Measurements from ENCODE around the gene SMIM13. TPM values are rescaled to one million over a fixed set of nuclear protein-coding genes. Genes with fewer than 3 reads are reported as not detected.

SMIM13 gene
- total and polyA plus RNA-seq, 12 donors = 1.9 to 11.5 (median 6.7) TPM

DNA sequence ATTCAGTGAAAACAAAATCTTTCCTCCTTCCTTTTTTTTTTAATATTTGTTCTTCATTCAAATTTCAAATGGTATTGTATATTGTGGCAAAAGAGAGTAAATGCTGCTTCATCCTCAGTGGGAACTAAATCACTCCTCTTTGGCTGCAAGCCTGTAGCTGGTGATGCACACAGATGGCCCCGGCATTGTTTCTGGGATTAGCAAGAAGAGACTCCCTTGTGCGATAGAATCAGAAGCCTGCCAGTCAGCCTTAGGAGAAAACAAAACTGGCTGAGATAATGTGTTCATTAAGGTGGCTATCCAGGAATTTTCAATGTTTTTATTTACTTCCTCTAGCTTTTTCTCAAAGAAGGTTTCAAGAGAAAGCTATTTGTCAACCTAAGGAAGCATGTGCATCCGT lies 28.8 kb upstream of the SMIM13 start:
- 68 to 73% (median 70%) methylated on average over 3 of the region's 3 CpGs for WGBS, 4 donors
- intact Hi-C loops (cut with DNase I) = loop anchor here (5.0 kb wide), 3 partner anchors 108 to 583 kb away; no protein-coding TSS in a partner anchor
- Histone ChIP-seq H3K4me3 (no peak overlapping the region), H3K36me3 (replicated peaks in 1 of 2) (no peaks in the 10 kb centered on the region), H3K4me1 (replicated peaks in 1 of 2) (no peaks in the 10 kb centered on the region), H3K27ac (no peak overlapping the region), H3K9me3 (replicated peaks in 1 of 3) (no peaks in the 10 kb centered on the region), H3K27me3 (no peaks in the 10 kb centered on the region)
- TF ChIP-seq, protein P1, sequence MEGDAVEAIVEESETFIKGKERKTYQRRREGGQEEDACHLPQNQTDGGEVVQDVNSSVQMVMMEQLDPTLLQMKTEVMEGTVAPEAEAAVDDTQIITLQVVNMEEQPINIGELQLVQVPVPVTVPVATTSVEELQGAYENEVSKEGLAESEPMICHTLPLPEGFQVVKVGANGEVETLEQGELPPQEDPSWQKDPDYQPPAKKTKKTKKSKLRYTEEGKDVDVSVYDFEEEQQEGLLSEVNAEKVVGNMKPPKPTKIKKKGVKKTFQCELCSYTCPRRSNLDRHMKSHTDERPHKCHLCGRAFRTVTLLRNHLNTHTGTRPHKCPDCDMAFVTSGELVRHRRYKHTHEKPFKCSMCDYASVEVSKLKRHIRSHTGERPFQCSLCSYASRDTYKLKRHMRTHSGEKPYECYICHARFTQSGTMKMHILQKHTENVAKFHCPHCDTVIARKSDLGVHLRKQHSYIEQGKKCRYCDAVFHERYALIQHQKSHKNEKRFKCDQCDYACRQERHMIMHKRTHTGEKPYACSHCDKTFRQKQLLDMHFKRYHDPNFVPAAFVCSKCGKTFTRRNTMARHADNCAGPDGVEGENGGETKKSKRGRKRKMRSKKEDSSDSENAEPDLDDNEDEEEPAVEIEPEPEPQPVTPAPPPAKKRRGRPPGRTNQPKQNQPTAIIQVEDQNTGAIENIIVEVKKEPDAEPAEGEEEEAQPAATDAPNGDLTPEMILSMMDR (IDR thresholded peaks at IDR 0.05) = no peak
- TF ChIP-seq POLR2A (IDR thresholded peaks at IDR 0.05) = no peak
- no peak for DNase-seq

DNA sequence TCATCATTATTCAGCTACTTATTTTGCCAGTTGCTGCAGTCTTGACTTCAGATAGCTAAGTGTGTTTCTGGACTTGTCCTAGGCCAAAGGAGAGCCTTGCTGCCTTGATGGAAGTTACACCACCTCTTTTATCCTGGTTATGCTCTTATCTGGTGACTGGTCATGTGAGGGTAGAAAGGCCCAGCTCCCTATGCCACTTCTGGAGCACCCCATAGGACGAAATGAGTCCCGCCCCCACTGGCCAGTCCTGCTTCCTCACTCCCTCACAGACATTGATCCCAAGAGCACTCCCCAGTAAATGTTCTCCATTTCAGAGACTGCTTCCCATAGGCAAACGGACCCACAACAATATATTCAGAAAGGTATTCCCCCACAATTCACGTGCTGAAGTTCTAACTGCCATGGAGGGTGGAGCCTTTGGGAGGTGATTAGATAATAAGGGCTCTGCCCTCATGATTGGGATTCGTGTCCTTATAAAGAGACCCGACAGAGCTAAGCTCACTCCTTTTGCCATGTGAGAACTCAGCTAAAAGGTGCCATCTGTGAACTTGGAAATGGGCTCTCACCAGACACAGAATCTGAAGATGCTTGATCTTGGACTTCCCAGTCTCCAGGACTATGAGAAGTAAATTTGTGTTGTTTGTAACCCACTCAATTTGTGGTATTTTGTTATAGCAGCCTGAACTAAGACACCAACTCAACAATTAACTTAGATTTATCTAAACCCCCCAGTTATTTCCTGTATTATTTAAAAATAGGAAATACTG lies 28.0 kb upstream of the SMIM13 start:
- H3K27me3 ChIP-seq = no peaks in the 10 kb centered on the region
- TF ChIP-seq POLR2A (IDR thresholded peaks at IDR 0.05) = no peak
- TF ChIP-seq, protein P1 (IDR thresholded peaks at IDR 0.05) = no peak
- H3K4me1 ChIP-seq (replicated peaks in 1 of 2) = no peaks in the 10 kb centered on the region
- 84 to 89% (median 87%) methylated on average over 6 of the region's 6 CpGs for WGBS, 4 donors
- H3K27ac ChIP-seq = no peak overlapping the region
- DNase-seq = no peak
- intact Hi-C loops (cut with DNase I) = loop anchor here (5.0 kb wide), 3 partner anchors 108 to 583 kb away; no protein-coding TSS in a partner anchor
- H3K9me3 ChIP-seq (replicated peaks in 1 of 3) = no peaks in the 10 kb centered on the region
- H3K4me3 ChIP-seq = no peak overlapping the region
- H3K36me3 ChIP-seq (replicated peaks in 1 of 2) = no peaks in the 10 kb centered on the region

DNA sequence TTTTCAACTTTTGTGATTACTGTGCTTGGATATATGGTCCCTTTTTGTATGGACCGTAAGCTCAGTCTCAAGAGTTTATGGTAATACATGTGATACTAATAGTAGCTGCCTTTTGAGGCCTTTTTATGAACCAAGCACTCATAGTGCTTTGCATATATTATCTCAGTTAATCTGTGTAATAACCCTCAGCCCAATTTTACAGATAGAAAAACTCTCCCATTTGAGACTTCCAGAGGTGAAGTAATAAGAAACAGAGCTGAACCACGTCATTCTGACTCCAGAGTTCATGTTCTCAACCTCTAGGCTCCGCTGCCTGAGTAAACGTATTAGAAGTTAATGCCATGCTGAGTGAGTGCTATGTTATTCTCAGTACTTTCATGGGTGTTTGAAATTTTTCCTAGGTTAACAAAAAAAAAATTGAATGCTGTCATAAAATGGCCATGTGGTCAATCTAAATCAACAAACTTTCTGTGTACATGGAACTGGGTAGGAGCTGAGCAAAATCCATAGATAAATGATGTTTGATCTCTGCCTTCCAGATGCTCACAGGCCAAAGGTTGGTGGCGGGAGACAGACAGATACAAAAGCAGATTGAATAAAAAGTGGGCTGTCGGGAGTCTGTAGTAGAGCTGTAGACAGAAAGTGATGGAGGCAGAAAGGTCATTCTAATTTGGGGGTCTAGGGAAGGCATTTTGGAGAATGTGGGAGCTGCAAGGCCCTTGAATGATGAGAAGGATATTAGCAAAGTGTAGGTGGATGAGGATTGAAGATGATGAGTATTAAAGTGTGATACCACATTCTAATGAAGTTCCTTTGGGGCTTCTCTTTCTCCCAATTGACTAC lies 26.9 kb upstream of the SMIM13 start:
- 88 to 92% (median 90%) methylated on average over 6 of the region's 6 CpGs for WGBS, 4 donors
- H3K9me3 ChIP-seq (replicated peaks in 1 of 3) = no peaks in the 10 kb centered on the region
- TF ChIP-seq, protein P1 (IDR thresholded peaks at IDR 0.05) = no peak
- TF ChIP-seq POLR2A (IDR thresholded peaks at IDR 0.05) = no peak
- H3K4me1 ChIP-seq (replicated peaks in 1 of 2) = no peaks in the 10 kb centered on the region
- no peaks in the 10 kb centered on the region for H3K36me3 ChIP-seq (replicated peaks in 1 of 2)
- DNase-seq = no peak
- no peak overlapping the region for H3K27ac ChIP-seq
- H3K4me3 ChIP-seq = no peak overlapping the region
- H3K27me3 ChIP-seq = no peaks in the 10 kb centered on the region
- intact Hi-C loops (cut with DNase I) = loop anchor here (5.0 kb wide), 3 partner anchors 109 to 584 kb away; no protein-coding TSS in a partner anchor

DNA sequence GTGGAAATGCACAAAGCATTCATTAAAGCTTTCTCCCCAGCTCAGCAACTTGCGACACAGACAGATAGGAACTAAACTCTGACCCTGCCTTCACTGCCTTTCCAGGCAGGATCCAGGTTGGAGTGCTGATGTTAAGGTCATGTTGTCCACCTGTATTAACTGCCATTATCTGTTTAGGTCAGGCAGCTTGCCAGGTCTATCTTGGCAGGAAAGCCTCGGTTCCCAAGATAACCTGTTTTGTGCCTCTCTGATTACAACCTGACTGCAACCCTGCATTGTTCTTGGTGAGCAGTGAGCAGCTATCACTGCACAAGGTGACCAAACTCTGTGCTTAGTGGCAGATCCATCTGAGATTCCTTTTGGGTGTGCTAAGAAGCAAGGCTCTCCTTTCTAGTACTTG lies 26.3 kb upstream of the SMIM13 start:
- no peaks in the 10 kb centered on the region for H3K36me3 ChIP-seq (replicated peaks in 1 of 2)
- no peak for DNase-seq
- intact Hi-C loops (cut with DNase I) = loop anchor here (5.0 kb wide), 3 partner anchors 110 to 585 kb away; no protein-coding TSS in a partner anchor
- 43 to 59% (median 51%) methylated on average over 2 of the region's 2 CpGs for WGBS, 4 donors
- H3K9me3 ChIP-seq (replicated peaks in 1 of 3) = no peaks in the 10 kb centered on the region
- no peaks in the 10 kb centered on the region for H3K4me1 ChIP-seq (replicated peaks in 1 of 2)
- no peak overlapping the region for H3K27ac ChIP-seq
- TF ChIP-seq, protein P1 (IDR thresholded peaks at IDR 0.05) = no peak
- no peak for TF ChIP-seq POLR2A (IDR thresholded peaks at IDR 0.05)
- no peaks in the 10 kb centered on the region for H3K27me3 ChIP-seq
- no peak overlapping the region for H3K4me3 ChIP-seq
